NCI-H1105 treated with DMSO at 0.1 percent for 48 hours (cell line): ENCODE measurements around the gene PWWP2A.
"Not testable (repeated sequence)": the region's sequence is repeated elsewhere in the genome, so short reads cannot be mapped to it uniquely, and the experiment has no call there.

Experiments
- DNase-seq: peaks from one replicate; lab custom pipeline; 2025; lab: John Stamatoyannopoulos, UW

Gene PWWP2A, protein sequence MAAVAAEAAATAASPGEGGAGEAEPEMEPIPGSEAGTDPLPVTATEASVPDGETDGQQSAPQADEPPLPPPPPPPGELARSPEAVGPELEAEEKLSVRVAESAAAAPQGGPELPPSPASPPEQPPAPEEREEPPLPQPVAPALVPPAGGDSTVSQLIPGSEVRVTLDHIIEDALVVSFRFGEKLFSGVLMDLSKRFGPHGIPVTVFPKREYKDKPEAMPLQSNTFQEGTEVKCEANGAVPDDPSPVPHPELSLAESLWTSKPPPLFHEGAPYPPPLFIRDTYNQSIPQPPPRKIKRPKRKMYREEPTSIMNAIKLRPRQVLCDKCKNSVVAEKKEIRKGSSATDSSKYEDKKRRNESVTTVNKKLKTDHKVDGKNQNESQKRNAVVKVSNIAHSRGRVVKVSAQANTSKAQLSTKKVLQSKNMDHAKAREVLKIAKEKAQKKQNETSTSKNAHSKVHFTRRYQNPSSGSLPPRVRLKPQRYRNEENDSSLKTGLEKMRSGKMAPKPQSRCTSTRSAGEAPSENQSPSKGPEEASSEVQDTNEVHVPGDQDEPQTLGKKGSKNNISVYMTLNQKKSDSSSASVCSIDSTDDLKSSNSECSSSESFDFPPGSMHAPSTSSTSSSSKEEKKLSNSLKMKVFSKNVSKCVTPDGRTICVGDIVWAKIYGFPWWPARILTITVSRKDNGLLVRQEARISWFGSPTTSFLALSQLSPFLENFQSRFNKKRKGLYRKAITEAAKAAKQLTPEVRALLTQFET

DNA sequence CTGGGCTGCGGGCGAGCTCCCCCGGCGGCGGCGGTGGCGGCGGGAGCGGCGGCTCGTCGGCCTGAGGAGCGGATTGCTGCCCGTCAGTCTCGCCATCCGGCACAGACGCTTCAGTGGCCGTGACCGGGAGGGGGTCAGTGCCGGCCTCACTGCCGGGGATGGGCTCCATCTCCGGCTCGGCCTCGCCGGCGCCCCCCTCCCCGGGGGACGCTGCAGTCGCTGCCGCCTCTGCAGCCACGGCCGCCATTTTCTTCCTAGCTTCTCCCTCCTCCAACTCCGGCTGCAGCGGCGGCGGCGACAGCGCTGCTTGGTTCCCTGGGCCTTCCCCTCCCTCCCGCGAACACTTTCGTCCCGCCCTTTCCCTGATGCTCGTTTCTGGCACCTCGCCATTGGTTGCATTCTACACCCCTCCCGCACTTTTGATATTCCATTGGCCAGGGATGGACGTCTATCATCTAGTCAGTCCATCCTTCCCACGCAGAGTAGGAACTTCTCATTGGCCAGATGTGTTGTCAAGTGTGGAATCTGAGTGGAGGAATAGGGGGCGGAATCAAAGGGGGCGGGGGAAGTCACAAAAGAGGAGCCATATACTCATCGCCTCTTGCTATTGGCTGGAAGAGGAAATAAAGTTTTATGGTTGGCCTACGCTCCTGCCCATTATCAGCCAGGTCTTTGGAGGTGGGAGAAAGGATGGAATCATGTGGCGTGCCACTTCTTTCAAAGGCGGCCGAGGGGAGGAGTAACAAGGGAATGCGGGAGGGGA lies at the start of gene PWWP2A:
PWWP2A (minus strand) TSS at position 309 of the 763 bp plus-strand sequence; CDS start at position 247, 62 bp downstream.
- DNase-seq = peak; percentile 96

DNA sequence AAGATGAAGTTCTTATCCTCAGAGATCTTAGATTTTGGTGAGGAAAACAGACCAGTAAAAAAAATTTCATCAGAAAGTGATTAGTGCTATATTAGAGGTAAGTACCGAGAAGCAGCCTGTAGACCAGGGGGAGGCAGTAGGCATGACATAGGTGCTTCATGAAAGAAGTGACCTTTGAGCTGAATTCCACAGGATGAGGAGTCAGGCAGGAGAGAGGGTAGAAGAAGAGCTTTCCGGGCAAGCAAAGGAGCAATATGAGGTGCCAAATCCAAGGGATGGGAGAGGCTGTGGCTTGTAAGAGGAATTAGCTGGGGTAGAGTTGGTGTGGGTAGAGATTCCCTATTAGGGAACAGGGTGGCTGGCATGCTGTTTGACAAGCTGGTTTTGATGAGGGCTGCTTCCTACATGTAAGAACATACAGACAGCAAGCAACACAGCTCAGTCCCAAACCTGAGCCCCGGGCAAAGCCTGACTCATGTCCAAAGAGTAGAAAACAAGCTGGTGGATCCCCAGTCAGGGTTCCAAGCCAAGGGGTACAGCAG lies 48.4 kb upstream of the PWWP2A start:
- DNase-seq = no peak

DNA sequence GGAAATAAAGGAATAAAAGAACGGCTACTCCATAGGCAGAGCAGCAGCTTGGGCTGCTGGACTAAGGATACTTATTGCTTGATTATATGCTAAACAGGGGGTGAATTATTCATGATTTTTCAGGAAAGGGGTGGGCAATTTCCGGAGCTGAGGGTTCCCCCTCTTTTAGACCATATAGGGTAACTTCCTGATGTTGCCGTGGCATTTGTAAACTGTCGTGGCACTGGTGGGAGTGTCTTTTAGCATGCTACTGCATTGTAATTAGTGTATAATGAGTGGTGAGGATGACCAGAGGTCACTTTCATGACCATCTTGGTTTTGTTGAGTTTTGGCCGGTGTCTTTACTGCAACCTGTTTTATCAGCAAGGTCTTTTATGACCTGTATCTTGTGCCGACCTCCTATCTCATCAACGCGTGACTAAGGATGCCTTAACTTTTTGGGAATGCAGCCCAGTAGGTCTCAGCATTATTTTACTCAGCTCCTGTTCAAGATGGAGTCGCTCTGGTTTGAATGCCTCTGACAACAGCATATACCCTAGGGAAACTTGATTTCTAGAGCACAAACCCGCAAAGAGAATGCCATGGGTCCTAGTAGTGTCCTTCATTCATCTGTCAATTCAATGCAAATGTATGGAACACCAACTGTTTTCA lies 47.8 kb upstream of the PWWP2A start:
- DNase-seq = no peak

DNA sequence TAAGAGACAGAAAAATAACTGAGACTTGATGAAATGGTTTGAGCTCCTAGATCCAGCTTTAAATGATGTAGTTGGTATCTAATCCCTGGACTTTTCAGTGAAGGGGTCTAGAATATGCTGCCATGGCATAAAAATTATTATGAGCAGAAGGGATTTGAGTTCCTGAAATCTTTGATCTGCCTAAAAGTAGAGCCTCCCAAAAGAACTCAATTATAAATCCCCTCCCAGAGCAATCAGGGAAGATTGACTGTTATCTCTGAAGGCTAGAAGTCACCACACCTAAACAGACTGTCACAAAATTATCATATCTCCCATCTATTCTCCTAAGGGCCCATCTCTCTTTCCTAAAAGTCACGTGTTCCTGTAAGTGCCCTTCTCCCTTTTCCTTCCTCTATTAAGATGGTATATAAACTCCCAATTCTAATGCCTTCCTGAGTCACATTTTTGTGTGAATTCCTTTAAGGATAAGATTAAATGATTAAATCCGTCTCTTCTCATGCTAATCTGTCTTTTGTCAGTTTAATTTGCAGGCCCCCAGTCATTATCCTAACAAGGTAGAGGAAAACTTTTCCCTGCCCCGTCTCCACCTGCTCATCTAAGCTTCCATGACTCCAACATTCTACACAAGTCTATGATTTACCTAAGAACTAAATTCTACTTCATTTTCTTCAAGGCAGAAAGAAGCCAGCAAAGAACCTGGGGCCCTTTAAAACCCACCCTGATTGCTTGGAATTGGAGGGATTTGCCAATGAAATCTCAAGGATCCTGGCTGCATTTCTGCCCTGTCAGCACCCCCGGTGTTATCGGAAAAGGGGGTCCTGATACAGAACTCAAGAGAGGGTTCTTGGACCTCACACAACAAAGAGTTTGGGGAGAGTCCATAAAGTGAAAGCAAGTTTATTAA lies 47.1 kb upstream of the PWWP2A start:
- DNase-seq = no peak

DNA sequence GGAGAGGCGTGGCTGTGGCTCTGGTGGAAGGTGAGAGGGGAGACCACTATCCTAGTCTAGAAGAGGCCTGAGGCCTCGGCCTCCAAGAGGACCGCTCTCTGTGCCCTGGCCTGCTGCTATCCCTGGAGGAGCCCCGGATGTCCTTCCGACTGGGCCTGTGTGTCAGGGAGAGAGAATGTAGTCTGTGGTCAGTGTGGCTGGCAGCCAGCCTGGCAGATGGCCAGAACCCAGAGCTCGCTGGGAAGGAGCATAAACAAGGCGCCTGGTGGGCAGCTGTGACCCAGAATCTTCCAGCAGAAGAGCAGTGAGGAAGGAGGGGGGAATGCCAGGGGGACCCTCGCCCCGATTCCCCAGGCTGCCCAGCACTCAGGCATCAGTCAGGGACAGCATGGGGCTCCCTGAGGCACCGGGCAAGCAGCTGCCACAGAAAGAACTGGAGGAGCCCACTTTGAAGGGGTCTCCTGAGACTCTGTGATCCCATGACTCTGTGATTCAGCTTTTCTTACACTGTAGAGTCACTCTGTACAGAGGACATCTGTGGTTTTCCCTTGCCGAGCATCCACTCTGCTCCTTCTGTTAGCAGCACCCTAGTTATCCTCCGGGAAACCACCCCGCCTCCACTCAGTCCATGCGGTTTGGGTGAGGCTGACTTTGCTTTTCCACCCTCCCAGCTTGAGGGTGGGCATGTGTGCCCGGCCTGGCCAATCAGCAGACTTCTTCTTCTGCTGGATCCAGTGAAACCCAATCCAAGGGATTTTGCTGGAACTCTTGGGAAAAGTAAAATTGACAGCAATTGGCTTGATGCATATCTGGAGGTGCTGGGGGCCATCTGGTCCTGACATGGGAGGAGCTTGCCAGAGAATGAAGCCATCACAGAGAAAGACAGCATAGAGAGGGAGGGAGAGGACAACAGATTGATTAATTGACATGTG lies 46.2 kb upstream of the PWWP2A start:
- no peak for DNase-seq

DNA sequence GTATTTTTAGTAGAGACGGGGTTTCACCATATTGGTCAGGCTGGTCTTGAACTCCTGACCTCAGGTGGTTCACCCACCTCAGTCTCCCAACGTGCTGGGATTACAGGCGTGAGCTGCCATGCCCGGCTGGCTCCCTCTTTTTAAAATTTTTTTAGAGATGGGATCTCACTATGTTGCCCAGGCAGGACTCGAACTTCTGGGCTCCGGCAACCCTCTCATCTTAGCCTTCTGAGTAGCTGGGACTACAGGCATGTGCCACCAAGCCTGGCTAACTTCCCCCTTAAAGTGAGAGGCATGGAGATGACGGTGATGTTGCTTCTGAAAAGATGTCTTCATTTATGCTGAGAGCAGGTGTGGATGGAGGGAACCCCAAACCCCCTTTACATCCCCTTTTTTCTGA lies 43.7 kb upstream of the PWWP2A start:
- DNase-seq = no peak

DNA sequence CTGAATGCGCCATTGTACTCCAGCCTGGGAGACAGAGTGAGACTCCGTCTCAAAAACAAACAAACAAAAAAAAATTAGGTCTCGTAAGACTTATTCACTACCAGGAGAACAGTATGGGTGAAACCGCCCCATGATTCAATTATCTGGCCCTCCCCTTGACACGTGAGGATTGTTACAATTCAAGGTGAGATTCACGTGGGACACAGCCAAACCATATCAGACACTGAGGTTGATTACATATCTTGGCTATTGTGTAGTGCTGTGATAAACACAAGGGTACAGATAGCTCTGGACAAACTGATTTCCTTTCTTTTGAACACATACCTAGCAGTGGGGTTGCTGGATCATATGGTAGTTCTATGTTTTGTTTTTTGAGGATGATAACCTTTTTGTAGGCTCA lies 42.4 kb upstream of the PWWP2A start:
- no peak for DNase-seq

DNA sequence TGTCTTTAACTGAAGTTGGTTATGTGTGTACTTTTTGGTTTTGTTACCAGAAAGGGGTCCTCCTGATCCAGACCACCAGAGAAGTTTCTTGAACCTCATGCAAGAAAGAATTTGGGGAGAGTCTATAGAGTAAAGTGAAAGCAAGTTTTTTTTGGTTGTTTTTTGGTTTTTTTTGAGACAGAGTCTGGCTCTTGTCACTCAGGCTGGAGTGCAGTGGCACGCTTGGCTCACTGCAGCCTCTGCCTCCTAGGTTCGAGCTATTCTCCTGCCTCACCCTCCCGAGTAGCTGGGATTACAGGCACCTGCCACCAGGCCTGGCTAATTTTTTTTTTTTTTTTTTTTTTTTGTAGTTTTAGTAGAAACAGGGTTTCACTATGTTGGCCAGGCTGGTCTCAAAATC lies 41.6 kb upstream of the PWWP2A start:
- DNase-seq = not testable (repeated sequence)

DNA sequence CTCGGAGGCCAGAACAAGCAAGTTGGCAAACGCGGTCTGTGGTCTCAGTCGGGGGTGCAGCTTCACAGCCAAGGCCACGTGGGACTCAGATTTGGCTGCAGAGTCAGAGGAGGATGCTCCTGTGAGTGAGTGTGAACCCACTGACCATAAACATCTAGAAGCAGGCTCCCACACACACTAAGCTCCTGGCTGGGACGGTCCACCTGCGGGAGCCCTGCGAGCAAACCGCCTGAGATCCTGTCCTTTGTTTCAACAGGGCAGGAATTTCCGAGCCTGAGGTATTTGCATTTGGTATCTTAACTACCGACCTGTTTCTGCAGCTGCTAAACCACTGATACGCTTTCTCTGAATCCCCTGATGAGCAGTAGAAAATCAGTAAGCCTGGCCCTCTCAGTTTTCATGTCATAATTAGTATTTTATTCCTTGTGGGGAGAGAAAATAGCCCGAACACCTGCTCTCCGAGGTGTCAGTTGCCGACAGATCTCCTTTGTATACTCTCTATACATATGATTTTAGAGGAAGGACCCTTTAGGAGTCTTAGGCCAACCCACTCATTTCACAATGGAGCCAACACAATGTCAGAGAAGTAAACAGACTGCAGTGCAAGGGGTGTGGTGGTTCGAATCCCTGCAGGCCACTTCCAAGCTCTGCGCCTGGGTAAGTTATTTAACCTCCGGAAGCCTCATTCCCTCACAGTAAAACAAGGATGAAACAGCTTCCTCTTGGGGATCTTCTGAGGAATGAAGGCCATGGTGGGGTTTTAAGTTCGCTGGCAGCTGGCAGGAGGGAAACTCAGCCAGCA lies 40.9 kb upstream of the PWWP2A start:
- peak; percentile 17 for DNase-seq

DNA sequence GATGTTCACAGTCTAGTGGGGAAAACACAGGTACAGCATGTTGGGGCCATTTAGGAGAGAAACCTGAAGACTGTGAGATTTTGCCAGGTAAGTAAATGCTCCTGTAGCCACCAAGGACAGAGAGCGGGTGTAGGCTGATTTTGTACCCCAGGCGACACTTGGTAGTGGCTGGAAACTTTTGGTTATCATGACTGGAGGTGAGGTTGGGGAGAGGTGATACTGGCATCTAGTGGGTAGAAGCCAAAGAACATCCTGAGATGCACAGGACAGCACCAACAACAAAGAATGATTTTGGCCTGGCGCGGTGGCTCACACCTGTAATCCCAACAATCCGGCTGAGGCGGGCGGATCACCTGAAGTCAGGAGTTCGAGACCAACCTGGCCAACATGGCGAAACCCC lies 38.8 kb upstream of the PWWP2A start:
- no peak for DNase-seq

DNA sequence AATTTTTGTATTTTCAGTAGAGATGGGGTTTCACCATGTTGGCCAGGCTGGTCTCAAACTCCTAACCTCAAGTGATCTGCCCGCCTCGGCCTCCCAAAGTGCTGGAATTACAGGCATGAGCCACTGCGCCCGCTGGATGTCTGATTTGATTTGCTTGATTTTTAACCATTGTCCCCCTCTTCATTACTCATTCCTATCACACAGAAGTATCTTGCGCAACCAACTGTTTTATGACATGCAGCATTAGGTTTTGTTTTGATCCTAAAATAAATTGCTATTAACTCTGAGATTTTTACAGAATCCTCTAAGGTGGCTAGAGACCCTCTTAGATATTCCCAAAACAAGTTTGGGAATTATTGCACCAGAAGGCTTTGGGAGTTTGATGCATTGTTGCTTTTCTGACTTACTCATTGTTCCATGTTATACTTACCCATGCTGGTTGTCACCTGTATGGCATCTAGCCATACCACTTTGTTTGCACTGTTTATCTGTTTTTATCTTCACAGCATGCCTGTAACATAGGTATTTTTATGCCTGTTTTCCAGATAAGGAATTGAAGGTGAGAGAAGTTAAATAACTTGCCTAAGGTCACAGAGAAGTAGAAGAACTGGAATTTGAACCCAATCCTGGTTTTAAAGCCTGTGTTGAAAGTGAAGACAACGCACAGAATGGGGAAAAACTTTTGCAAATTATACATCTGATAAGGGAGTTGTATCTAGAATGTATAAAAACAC lies 35.9 kb upstream of the PWWP2A start:
- DNase-seq = no peak

DNA sequence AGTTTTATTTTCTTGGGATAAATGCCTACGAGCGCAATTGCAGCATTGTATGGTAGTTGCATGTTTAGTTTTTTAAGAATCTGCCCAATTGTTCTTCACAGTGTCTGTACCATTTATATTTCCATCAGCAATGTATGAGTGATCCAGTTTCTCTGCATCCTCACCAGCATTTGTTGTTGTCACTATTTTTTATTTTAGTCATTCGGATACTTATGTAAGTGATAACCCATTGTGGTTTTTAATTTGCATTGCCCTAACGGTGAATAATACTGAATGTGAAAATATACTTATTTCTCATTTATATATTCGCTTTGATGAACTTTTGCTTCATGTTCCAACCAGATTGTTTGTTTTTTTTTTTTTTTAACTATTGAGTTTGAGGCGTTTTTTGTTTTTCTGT lies 33.7 kb upstream of the PWWP2A start:
- no peak for DNase-seq

DNA sequence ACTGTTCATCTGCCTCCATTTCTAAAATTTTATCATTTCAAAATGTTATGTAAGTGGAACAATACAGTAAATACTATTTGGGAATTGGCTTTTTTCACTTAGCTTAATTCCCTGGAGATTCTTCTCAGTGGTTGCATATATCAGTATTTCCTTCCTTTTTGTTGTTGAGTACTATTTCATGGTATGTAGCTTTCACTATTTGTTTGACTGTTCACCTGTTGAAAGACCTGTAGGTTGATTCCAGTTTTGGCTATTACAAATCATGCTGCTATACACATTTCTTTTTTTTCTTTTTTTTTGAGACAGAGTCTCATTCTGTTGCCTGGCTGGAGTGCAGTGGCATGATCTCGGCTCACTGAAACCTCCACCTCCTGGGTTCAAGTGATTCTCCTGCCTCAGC lies 33.0 kb upstream of the PWWP2A start:
- DNase-seq = no peak

DNA sequence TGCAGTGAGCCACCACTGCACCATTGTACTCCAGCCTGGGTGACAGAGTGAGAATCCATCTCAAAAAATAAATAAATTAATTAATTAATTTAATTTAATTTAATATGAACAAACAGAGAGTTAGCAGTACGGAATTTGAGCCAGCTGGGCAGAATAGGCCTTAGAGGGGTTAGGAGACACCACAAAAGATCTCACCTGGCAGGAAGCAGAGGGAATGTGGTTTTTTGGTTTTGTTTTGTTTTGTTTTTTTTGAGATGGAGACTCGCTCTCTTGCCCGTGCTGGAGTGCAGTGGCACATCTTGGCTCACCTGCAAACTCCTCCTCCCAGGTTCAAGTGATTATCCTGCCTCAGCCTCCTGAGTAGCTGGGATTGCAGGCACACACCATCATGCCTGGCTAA lies 31.8 kb upstream of the PWWP2A start:
- no peak for DNase-seq

DNA sequence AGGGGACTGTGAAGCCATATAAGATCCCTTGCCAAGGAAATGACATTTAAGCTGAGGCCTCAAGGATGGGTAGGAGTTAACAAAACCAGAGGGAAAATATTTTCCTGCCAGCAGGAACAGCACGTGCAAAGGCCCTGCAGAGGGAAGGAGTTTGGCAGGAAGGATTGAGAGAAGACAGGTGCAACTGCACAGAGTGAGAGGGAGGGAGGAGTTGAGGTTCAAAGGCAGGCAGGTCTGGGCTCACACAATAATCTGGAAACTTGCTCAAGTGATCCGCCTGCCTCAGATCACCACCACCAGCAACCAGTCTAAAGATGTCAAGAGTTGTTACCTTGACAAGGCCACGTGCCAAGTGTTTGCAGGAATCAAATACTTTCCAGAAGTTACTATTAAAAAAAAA lies 31.1 kb upstream of the PWWP2A start:
- no peak for DNase-seq

DNA sequence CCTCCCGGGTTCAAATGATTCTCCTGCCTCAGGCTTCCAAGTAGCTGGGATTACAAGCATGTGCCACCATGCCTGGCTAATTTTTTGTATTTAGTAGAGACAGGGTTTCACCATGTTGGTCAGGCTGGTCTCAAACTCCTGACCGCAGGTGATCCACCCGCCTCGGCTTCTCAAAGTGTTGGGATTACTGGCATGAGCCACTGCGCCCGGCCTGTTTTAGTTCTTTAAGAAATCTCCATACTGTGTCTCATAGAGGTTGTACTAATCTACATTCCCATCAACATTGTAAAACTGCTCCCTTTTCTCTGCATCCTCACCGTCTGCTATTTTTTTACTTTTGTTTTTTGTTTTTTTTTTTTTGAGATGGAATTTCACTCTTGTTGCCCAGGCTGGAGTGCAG lies 25.2 kb upstream of the PWWP2A start:
- not testable (repeated sequence) for DNase-seq

DNA sequence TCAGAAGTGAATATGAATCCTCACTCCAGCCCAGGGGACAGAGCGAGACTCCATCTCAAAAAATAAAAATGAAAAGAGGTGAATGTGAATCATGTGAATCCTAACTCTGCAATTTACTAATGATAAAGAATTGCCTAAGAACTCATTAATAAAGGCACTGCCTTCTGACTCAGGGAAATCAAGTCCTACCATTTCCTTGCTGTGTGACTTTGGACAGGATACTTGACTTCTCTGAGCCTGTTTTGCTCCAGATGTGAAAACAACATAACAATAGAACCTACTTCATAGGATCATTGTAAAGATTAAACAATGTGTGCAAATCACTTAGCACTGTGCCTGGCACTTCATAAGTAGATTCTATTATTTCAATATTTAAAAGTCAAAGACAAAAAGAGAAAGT lies 15.1 kb upstream of the PWWP2A start:
- no peak for DNase-seq

DNA sequence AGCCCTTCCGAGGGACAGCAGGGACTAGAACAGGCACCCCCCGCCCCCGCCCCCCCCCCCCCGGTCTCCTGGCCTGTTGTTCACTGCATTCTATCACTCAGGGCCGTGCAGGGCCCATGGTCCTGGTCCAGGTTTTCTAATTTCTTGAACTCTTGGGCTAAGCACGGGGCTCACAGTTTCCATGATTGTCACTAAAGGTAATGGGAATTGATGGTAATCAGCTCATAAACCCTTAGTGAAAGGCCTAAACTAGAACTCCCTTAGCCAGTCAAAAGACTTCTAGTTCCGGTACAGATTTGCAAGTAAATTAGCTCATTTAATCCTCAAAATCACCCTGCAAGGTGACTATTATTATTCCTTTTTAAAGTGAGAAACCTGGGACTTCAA lies 14.7 kb upstream of the PWWP2A start:
- DNase-seq = no peak
